SK-N-SH treated with all-trans-retinoic acid at 6 μM for 48 hours (cell line): Measurements from ENCODE around the gene LAMA5.

Source experiments
- ATAC-seq: fragments of 200-7000 bp; cut with Tn5 transposase; 3 replicates; pipeline ENCODE4 v1.9.1; 2020; ENCODE audit warnings: mild to moderate bottlenecking, moderate library complexity
- ARNTL ChIP-seq: fragments of 450-650 bp; formaldehyde crosslinking; IDR thresholded peaks from 2 replicates; pipeline ENCODE4 v1.5.0; 2020; ENCODE audit warnings: low read depth, mild to moderate bottlenecking, moderate library complexity, borderline replicate concordance
- CSDC2 ChIP-seq: fragments of 250-450 bp; sonication (Bioruptor Pico); IDR thresholded peaks from 2 replicates; pipeline ENCODE4 v1.5.0; 2020; ENCODE audit warnings: mild to moderate bottlenecking, moderate library complexity
- ESRRG ChIP-seq: fragments of 250-450 bp; sonication (Bioruptor Pico); IDR thresholded peaks from 2 replicates; pipeline ENCODE4 v1.6.1; 2021; ENCODE audit warnings: mild to moderate bottlenecking
- GLIS3 ChIP-seq: fragments of 250-450 bp; sonication (Bioruptor Pico); IDR thresholded peaks from 2 replicates; pipeline ENCODE4 v1.5.0; 2020; ENCODE audit warnings: mild to moderate bottlenecking, moderate library complexity
- ISL1 ChIP-seq: fragments of 250-450 bp; sonication (Bioruptor Pico); IDR thresholded peaks from 2 replicates; pipeline ENCODE4 v2.1.2; 2022; ENCODE audit warnings: mild to moderate bottlenecking, moderate library complexity
- OSR1 ChIP-seq: fragments of 250-450 bp; sonication (Bioruptor Pico); IDR thresholded peaks from 2 replicates; pipeline ENCODE4 v1.8.0; 2022; ENCODE audit warnings: moderate library complexity, mild to moderate bottlenecking, inconsistent platforms
- PPARA ChIP-seq: fragments of 250-450 bp; sonication (Bioruptor Pico); IDR thresholded peaks from 2 replicates; pipeline ENCODE4 v1.5.0; 2020; ENCODE audit warnings: mild to moderate bottlenecking, borderline replicate concordance
- RARB ChIP-seq: fragments of 250-450 bp; sonication (Bioruptor Pico); IDR thresholded peaks from 2 replicates; pipeline ENCODE4 v1.8.0; 2021; ENCODE audit warnings: mild to moderate bottlenecking, moderate library complexity
- SNAI2 ChIP-seq: fragments of 250-450 bp; sonication (Bioruptor Pico); IDR thresholded peaks from 2 replicates; pipeline ENCODE4 v1.5.0; 2020; ENCODE audit warnings: mild to moderate bottlenecking, moderate library complexity
- TCF4 ChIP-seq: fragments of 250-450 bp; sonication (Bioruptor Pico); IDR thresholded peaks from 2 replicates; pipeline ENCODE4 v1.8.0; 2021; ENCODE audit warnings: mild to moderate bottlenecking, moderate library complexity, borderline replicate concordance
- TOX ChIP-seq: fragments of 250-450 bp; sonication (Bioruptor Pico); IDR thresholded peaks from 2 replicates; pipeline ENCODE4 v1.8.0; 2021; ENCODE audit warnings: mild to moderate bottlenecking, moderate library complexity, borderline replicate concordance
- TSHZ2 ChIP-seq: fragments of 250-450 bp; sonication (Bioruptor Pico); IDR thresholded peaks from 2 replicates; pipeline ENCODE4 v1.5.0; 2020; ENCODE audit warnings: mild to moderate bottlenecking, moderate library complexity
- ZC3H10 ChIP-seq: fragments of 250-450 bp; sonication (Bioruptor Pico); IDR thresholded peaks from 2 replicates; pipeline ENCODE4 v1.5.1; 2021; ENCODE audit warnings: mild to moderate bottlenecking, moderate library complexity
- ZFP3 ChIP-seq: fragments of 250-450 bp; sonication (Bioruptor Pico); IDR thresholded peaks from 2 replicates; pipeline ENCODE4 v1.5.0; 2020; ENCODE audit warnings: mild to moderate bottlenecking, moderate library complexity
- ZFP30 ChIP-seq: fragments of 450-650 bp; formaldehyde crosslinking; IDR thresholded peaks from 2 replicates; pipeline ENCODE4 v1.5.0; 2022; ENCODE audit warnings: mild to moderate bottlenecking, moderate library complexity
- ZNF565 ChIP-seq: fragments of 450-650 bp; formaldehyde crosslinking; conservative IDR thresholded peaks from 2 replicates; pipeline ENCODE4 v1.5.0; 2020; ENCODE audit warnings: low read depth, mild to moderate bottlenecking, moderate library complexity
- ZNF70 ChIP-seq: fragments of 450-650 bp; formaldehyde crosslinking; IDR thresholded peaks from 2 replicates; pipeline ENCODE4 v1.5.0; 2020; ENCODE audit warnings: mild to moderate bottlenecking, moderate library complexity
- ZNF8 ChIP-seq: fragments of 450-650 bp; formaldehyde crosslinking; IDR thresholded peaks from 2 replicates; pipeline ENCODE4 v1.5.0; 2020; ENCODE audit warnings: mild to moderate bottlenecking, moderate library complexity
- TF ChIP-seq, protein P1 (sequence below): fragments of 250-450 bp; sonication (Bioruptor Pico); IDR thresholded peaks from 2 replicates; pipeline ENCODE4 v1.5.1; 2021; ENCODE audit warnings: mild to moderate bottlenecking, moderate library complexity
- TF ChIP-seq, protein P2 (sequence below): fragments of 250-450 bp; sonication (Bioruptor Pico); IDR thresholded peaks from 2 replicates; pipeline ENCODE4 v1.5.1; 2020; ENCODE audit warnings: low read depth, mild to moderate bottlenecking, moderate library complexity
- TF ChIP-seq, protein P3 (sequence below): fragments of 250-450 bp; sonication (Bioruptor Pico); IDR thresholded peaks from 2 replicates; pipeline ENCODE4 v1.8.0; 2020; ENCODE audit warnings: mild to moderate bottlenecking, moderate library complexity, borderline replicate concordance

Gene LAMA5

GRCh38 chr20:62317167-62317655, 49.9 kb downstream of the LAMA5 start (continued):
- TF ChIP-seq ZNF8 (CRISPR knock-in tag) (no peak), RARB (no peak), ZNF565 (no peak), SNAI2 (CRISPR knock-in tag) (no peak)

- TF ChIP-seq PPARA = no peak
- no peak for TF ChIP-seq OSR1 (CRISPR knock-in tag)
- TF ChIP-seq ESRRG (CRISPR knock-in tag) = no peak
- TF ChIP-seq GLIS3 (CRISPR knock-in tag) = no peak
- no peak for TF ChIP-seq SNAI2 (CRISPR knock-in tag)
- TF ChIP-seq, protein P1, sequence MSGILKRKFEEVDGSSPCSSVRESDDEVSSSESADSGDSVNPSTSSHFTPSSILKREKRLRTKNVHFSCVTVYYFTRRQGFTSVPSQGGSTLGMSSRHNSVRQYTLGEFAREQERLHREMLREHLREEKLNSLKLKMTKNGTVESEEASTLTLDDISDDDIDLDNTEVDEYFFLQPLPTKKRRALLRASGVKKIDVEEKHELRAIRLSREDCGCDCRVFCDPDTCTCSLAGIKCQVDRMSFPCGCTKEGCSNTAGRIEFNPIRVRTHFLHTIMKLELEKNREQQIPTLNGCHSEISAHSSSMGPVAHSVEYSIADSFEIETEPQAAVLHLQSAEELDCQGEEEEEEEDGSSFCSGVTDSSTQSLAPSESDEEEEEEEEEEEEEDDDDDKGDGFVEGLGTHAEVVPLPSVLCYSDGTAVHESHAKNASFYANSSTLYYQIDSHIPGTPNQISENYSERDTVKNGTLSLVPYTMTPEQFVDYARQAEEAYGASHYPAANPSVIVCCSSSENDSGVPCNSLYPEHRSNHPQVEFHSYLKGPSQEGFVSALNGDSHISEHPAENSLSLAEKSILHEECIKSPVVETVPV (CRISPR knock-in tag) = no peak
- no peak for TF ChIP-seq TSHZ2
- TF ChIP-seq ZNF565 = no peak
- no peak for TF ChIP-seq ZFP30 (CRISPR knock-in tag)
- TF ChIP-seq TCF4 (CRISPR knock-in tag) = no peak
- no peak for TF ChIP-seq ISL1 (CRISPR knock-in tag)
- TF ChIP-seq ARNTL (CRISPR knock-in tag) = no peak
- no peak for TF ChIP-seq ZFP3 (CRISPR knock-in tag)
- no peak for TF ChIP-seq TOX (CRISPR knock-in tag)
- no peak for TF ChIP-seq CSDC2 (CRISPR knock-in tag)
- no peak for TF ChIP-seq ZC3H10 (CRISPR knock-in tag)
- TF ChIP-seq, protein P2, sequence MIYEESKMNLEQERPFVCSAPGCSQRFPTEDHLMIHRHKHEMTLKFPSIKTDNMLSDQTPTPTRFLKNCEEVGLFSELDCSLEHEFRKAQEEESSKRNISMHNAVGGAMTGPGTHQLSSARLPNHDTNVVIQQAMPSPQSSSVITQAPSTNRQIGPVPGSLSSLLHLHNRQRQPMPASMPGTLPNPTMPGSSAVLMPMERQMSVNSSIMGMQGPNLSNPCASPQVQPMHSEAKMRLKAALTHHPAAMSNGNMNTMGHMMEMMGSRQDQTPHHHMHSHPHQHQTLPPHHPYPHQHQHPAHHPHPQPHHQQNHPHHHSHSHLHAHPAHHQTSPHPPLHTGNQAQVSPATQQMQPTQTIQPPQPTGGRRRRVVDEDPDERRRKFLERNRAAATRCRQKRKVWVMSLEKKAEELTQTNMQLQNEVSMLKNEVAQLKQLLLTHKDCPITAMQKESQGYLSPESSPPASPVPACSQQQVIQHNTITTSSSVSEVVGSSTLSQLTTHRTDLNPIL (CRISPR knock-in tag) = no peak
- TF ChIP-seq ZNF70 (CRISPR knock-in tag) = no peak
- TF ChIP-seq, protein P3, sequence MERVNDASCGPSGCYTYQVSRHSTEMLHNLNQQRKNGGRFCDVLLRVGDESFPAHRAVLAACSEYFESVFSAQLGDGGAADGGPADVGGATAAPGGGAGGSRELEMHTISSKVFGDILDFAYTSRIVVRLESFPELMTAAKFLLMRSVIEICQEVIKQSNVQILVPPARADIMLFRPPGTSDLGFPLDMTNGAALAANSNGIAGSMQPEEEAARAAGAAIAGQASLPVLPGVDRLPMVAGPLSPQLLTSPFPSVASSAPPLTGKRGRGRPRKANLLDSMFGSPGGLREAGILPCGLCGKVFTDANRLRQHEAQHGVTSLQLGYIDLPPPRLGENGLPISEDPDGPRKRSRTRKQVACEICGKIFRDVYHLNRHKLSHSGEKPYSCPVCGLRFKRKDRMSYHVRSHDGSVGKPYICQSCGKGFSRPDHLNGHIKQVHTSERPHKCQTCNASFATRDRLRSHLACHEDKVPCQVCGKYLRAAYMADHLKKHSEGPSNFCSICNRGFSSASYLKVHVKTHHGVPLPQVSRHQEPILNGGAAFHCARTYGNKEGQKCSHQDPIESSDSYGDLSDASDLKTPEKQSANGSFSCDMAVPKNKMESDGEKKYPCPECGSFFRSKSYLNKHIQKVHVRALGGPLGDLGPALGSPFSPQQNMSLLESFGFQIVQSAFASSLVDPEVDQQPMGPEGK = no peak
- TF ChIP-seq ZNF8 (CRISPR knock-in tag) = no peak
- ATAC-seq = no peak
Observed at GRCh38 chr20:62316331-62317166, 50.6 kb downstream of the LAMA5 start.

DNA sequence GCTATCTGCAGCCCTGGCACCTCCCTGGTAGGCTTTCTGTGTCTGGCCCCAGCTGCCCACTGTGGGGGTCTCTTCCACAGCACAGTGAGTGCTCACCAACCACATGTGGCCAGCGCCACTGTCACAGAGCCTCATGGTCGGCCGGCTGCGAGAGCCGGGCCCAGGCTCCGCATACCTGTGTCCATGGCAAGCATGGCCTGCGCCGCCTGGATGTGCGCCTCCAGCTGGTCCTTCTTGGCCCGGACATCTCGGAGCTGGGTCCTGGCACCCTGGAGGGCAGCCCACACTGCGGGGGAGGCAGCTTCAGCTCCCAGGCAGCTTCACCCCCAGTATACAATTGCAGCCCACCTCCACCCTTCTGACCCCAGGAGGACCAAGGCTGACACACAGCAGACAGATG, 51.3 kb downstream of the LAMA5 start:
- TF ChIP-seq ARNTL (CRISPR knock-in tag) = no peak
- TF ChIP-seq, protein P3 = no peak
- TF ChIP-seq, protein P2 (CRISPR knock-in tag) = no peak
- TF ChIP-seq RARB = no peak
- no peak for TF ChIP-seq GLIS3 (CRISPR knock-in tag)
- no peak for TF ChIP-seq TCF4 (CRISPR knock-in tag)
- TF ChIP-seq TSHZ2 = no peak
- no peak for TF ChIP-seq ISL1 (CRISPR knock-in tag)
- no peak for TF ChIP-seq ZFP3 (CRISPR knock-in tag)
- no peak for TF ChIP-seq ZFP30 (CRISPR knock-in tag)
- TF ChIP-seq, protein P1 (CRISPR knock-in tag) = no peak

More for the DNA sequence above, 51.3 kb downstream of the LAMA5 start:
- no peak for ATAC-seq
